ENCODE measurements around the gene ZNF552. TPM values are rescaled to one million over a fixed set of nuclear protein-coding genes. Genes with fewer than 3 reads are reported as not detected.
A peak's percentile ranks its signal among the peaks of the same experiment; 100 is the strongest.

Gene ZNF552
- total and polyA plus RNA-seq, 2 of the 4 experiments (the other 2 are of a cell fraction) = 2.8 to 4.7 TPM

DNA sequence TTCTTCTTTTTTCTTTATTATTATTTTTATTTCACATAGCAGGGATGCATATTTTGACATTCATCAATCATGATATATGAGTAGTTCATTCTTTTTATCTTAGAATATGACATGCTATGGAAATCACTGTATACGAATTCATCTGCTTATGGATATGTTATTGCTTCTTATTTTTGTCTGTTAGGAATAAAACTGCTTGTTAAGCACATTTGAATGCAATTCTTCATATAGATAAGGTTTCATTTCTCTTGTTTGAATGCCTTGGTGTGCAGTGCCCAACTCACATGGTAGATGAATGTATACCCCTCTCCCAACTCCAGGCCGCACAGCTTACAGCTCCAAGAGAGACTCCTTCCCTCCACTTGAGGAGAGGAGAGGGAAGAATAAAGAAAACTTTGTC is 56.8 kb downstream of the ZNF552 start:
- H4K20me1 ChIP-seq (ENCODE audit: insufficient read depth, low read length) = no peaks in the 10 kb centered on the region
- no TSS peak for BruUV-seq (replicated peaks)
- peaks cover 28% of the 10 kb centered on the region for H3K9me3 ChIP-seq (ENCODE audit: control insufficient read depth, insufficient read depth, low read length)
- no peak overlapping the region for H3K4me2 ChIP-seq (ENCODE audit: low read depth, low read length)
- H3K56ac ChIP-seq (ENCODE audit: extremely low read depth, insufficient read depth, low read length) = no peak overlapping the region
- no peak overlapping the region for H4K91ac ChIP-seq (ENCODE audit: insufficient read depth, low read depth, low read length)
- H3K79me1 ChIP-seq (ENCODE audit: low read depth in 1 of 2, low read length in 2 of 2) = peaks cover 20 to 26% of the 10 kb centered on the region in 2 experiments
- H3K14ac ChIP-seq (replicated peaks; ENCODE audit: low read depth, low read length) = no peak overlapping the region
- H2BK120ac ChIP-seq (ENCODE audit: low read depth, low read length) = no peak overlapping the region
- no peaks in the 10 kb centered on the region for H3K27me3 ChIP-seq (ENCODE audit: control insufficient read depth, insufficient read depth, low read length)
- ChIA-PET POLR2A (ENCODE audit: unreplicated experiment) (no interaction called here), CTCF (no interaction called here)
- no peak overlapping the region for H3K4ac ChIP-seq (ENCODE audit: low read depth, low read length)
- dilution Hi-C loops (cut with HindIII; ENCODE audit: low sequenced_read_pairs, unreplicated experiment) (no loop called here), in situ Hi-C loops (cut with MboI; ENCODE audit: low sequenced_read_pairs) (no loop called here), intact Hi-C loops (cut with micrococcal nuclease) (no loop called here)
- peaks cover 53% of the 10 kb centered on the region for H3K36me3 ChIP-seq (ENCODE audit: control insufficient read depth, insufficient read depth, low read length)
- no peak overlapping the region for H2BK20ac ChIP-seq (ENCODE audit: low read depth, low read length)
- no peak overlapping the region for H2AK5ac ChIP-seq (ENCODE audit: low read depth, low read length)
- no peak overlapping the region for H2BK15ac ChIP-seq (ENCODE audit: low read depth, low read length)
- no peak overlapping the region for H3K27ac ChIP-seq (ENCODE audit: insufficient read depth, low read length)
- peaks cover 3% of the 10 kb centered on the region; the same call in 1 of the 2 replicates for H3K9me1 ChIP-seq (ENCODE audit: insufficient read depth, low read length)
- no CpG with 5 or more reads among the region's 2 CpGs for WGBS, 2 experiments (ENCODE audit: extremely low coverage in 2 of 2, insufficient read length in 1 of 2)
- H2AK9ac ChIP-seq (replicated peaks; ENCODE audit: low read depth, low read length, poor library complexity) = no peak overlapping the region
- H4K5ac ChIP-seq (ENCODE audit: low read depth, low read length) = no peak overlapping the region
- no peaks in the 10 kb centered on the region for H3K4me1 ChIP-seq (ENCODE audit: control insufficient read depth, insufficient read depth, low read length)
- no peak overlapping the region for H3K18ac ChIP-seq (ENCODE audit: low read depth, low read length)
- H3K9ac ChIP-seq (ENCODE audit: low read depth, low read length) = no peak overlapping the region
- no peak for DNase-seq
- H2AFZ ChIP-seq (replicated peaks; ENCODE audit: low read length, poor library complexity) = no peak overlapping the region
- H3K4me3 ChIP-seq (ENCODE audit: insufficient read depth, low read depth, low read length) = no peak overlapping the region
- H3K23ac ChIP-seq (ENCODE audit: low read depth, low read length) = no peak overlapping the region
- no peak overlapping the region for H4K8ac ChIP-seq (ENCODE audit: low read depth in 2 of 2, low read length in 2 of 2)
- H2BK5ac ChIP-seq (ENCODE audit: low read depth, low read length, poor library complexity, severe bottlenecking) = no peak overlapping the region
- ATAC-seq (ENCODE audit: low read depth) = no peak
- TF ChIP-seq, protein P1, sequence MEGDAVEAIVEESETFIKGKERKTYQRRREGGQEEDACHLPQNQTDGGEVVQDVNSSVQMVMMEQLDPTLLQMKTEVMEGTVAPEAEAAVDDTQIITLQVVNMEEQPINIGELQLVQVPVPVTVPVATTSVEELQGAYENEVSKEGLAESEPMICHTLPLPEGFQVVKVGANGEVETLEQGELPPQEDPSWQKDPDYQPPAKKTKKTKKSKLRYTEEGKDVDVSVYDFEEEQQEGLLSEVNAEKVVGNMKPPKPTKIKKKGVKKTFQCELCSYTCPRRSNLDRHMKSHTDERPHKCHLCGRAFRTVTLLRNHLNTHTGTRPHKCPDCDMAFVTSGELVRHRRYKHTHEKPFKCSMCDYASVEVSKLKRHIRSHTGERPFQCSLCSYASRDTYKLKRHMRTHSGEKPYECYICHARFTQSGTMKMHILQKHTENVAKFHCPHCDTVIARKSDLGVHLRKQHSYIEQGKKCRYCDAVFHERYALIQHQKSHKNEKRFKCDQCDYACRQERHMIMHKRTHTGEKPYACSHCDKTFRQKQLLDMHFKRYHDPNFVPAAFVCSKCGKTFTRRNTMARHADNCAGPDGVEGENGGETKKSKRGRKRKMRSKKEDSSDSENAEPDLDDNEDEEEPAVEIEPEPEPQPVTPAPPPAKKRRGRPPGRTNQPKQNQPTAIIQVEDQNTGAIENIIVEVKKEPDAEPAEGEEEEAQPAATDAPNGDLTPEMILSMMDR (conservative IDR thresholded peaks at IDR 0.05; ENCODE audit: low read depth, low read length) = no peak
- TF ChIP-seq, protein P2, sequence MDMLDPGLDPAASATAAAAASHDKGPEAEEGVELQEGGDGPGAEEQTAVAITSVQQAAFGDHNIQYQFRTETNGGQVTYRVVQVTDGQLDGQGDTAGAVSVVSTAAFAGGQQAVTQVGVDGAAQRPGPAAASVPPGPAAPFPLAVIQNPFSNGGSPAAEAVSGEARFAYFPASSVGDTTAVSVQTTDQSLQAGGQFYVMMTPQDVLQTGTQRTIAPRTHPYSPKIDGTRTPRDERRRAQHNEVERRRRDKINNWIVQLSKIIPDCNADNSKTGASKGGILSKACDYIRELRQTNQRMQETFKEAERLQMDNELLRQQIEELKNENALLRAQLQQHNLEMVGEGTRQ (IDR thresholded peaks at IDR 0.05; ENCODE audit: low read depth, low read length) = no peak
- TF ChIP-seq MXI1 (IDR thresholded peaks at IDR 0.05; ENCODE audit: borderline replicate concordance, low read depth, low read length) (no peak), MAFK (IDR thresholded peaks at IDR 0.05; ENCODE audit: low read depth, low read length) (peak; percentile 60)

Other genes starting within 250 kb of the ZNF552 start
- gene ZNF416, start 236.0 kb downstream of the ZNF552 start, total RNA-seq (2012; rRNA removed) = 6.1 and 8.1 TPM in 2 replicates
- 2.3 and 2.6 TPM in 2 replicates for gene ZNF416, start 236.0 kb downstream of the ZNF552 start, polyA plus RNA-seq (2012; rRNA removed)
- 9.2 and 11.8 TPM in 2 replicates for gene ZIK1, start 230.8 kb downstream of the ZNF552 start, total RNA-seq (2012; rRNA removed)
- gene ZIK1, start 230.8 kb downstream of the ZNF552 start, polyA plus RNA-seq (2012; rRNA removed) = 3.5 and 4.1 TPM in 2 replicates
- gene ZNF530, start 215.0 kb downstream of the ZNF552 start, total RNA-seq (2012; rRNA removed) = 4.4 and 6.6 TPM in 2 replicates
- gene ZNF530, start 215.0 kb downstream of the ZNF552 start, polyA plus RNA-seq (2012; rRNA removed) = 2.9 and 3.0 TPM in 2 replicates
- 31.0 and 31.1 TPM in 2 replicates for gene ZNF134, start 200.7 kb downstream of the ZNF552 start, total RNA-seq (2012; rRNA removed)
- gene ZNF134, start 200.7 kb downstream of the ZNF552 start, polyA plus RNA-seq (2012; rRNA removed) = 6.0 and 6.2 TPM in 2 replicates
- gene ZNF211, start 181.7 kb downstream of the ZNF552 start, total RNA-seq (2012; rRNA removed) = 9.2 and 13.1 TPM in 2 replicates
- 6.5 and 8.7 TPM in 2 replicates for gene ZNF211, start 181.7 kb downstream of the ZNF552 start, polyA plus RNA-seq (2012; rRNA removed)
- not detected in 2 replicates for gene ZSCAN4, start 146.0 kb downstream of the ZNF552 start, total RNA-seq (2012; rRNA removed)
- not detected in 2 replicates for gene ZSCAN4, start 146.0 kb downstream of the ZNF552 start, polyA plus RNA-seq (2012; rRNA removed)
- gene ZNF551, start 132.9 kb downstream of the ZNF552 start, total RNA-seq (2012; rRNA removed) = 13.9 and 14.7 TPM in 2 replicates
- gene ZNF551, start 132.9 kb downstream of the ZNF552 start, polyA plus RNA-seq (2012; rRNA removed) = 2.6 and 3.3 TPM in 2 replicates
- 1.9 and 2.9 TPM in 2 replicates for gene ZNF154, start 105.7 kb downstream of the ZNF552 start, total RNA-seq (2012; rRNA removed)
- 1.5 and 2.2 TPM in 2 replicates for gene ZNF154, start 105.7 kb downstream of the ZNF552 start, polyA plus RNA-seq (2012; rRNA removed)
- 13.3 and 14.9 TPM in 2 replicates for gene ZNF671, start 87.3 kb downstream of the ZNF552 start, total RNA-seq (2012; rRNA removed)
- gene ZNF671, start 87.3 kb downstream of the ZNF552 start, polyA plus RNA-seq (2012; rRNA removed) = 3.1 and 4.1 TPM in 2 replicates
- gene ZNF776, start 68.1 kb downstream of the ZNF552 start, total RNA-seq (2012; rRNA removed) = 14.3 and 15.8 TPM in 2 replicates
- 3.3 and 4.3 TPM in 2 replicates for gene ZNF776, start 68.1 kb downstream of the ZNF552 start, polyA plus RNA-seq (2012; rRNA removed)
- gene ZNF586, start 45.2 kb downstream of the ZNF552 start, total RNA-seq (2012; rRNA removed) = 17.2 and 18.6 TPM in 2 replicates
- gene ZNF586, start 45.2 kb downstream of the ZNF552 start, polyA plus RNA-seq (2012; rRNA removed) = 5.5 and 5.6 TPM in 2 replicates
- 32.2 and 33.9 TPM in 2 replicates for gene ZNF587B, start 15.4 kb upstream of the ZNF552 start, total RNA-seq (2012; rRNA removed)
- 2.5 and 3.7 TPM in 2 replicates for gene ZNF587B, start 15.4 kb upstream of the ZNF552 start, polyA plus RNA-seq (2012; rRNA removed)
- gene ZNF587, start 34.9 kb upstream of the ZNF552 start, total RNA-seq (2012; rRNA removed) = 32.5 and 43.7 TPM in 2 replicates
- 11.2 and 14.0 TPM in 2 replicates for gene ZNF587, start 34.9 kb upstream of the ZNF552 start, polyA plus RNA-seq (2012; rRNA removed)
- 5.9 and 6.9 TPM in 2 replicates for gene ZNF814, start 74.1 kb upstream of the ZNF552 start, total RNA-seq (2012; rRNA removed)
- gene ZNF814, start 74.1 kb upstream of the ZNF552 start, polyA plus RNA-seq (2012; rRNA removed) = 3.9 and 4.5 TPM in 2 replicates
- gene ZNF417, start 101.7 kb upstream of the ZNF552 start, total RNA-seq (2012; rRNA removed) = 20.8 and 23.1 TPM in 2 replicates
- 3.1 and 4.0 TPM in 2 replicates for gene ZNF417, start 101.7 kb upstream of the ZNF552 start, polyA plus RNA-seq (2012; rRNA removed)
- gene ZNF418, start 120.5 kb upstream of the ZNF552 start, total RNA-seq (2012; rRNA removed) = 3.4 and 4.2 TPM in 2 replicates
- gene ZNF418, start 120.5 kb upstream of the ZNF552 start, polyA plus RNA-seq (2012; rRNA removed) = 1.0 and 2.1 TPM in 2 replicates
- 6.1 and 7.0 TPM in 2 replicates for gene ZNF256, start 132.8 kb upstream of the ZNF552 start, total RNA-seq (2012; rRNA removed)
- gene ZNF256, start 132.8 kb upstream of the ZNF552 start, polyA plus RNA-seq (2012; rRNA removed) = 2.3 and 3.0 TPM in 2 replicates
- gene C19orf18, start 159.6 kb upstream of the ZNF552 start, total RNA-seq (2012; rRNA removed) = not detected in 2 replicates
- 0.15 TPM in 1 of 2 replicates, not detected in the other for gene C19orf18, start 159.6 kb upstream of the ZNF552 start, polyA plus RNA-seq (2012; rRNA removed)
- 9.0 and 9.4 TPM in 2 replicates for gene ZNF606, start 187.9 kb upstream of the ZNF552 start, total RNA-seq (2012; rRNA removed)
- 2.6 and 4.3 TPM in 2 replicates for gene ZNF606, start 187.9 kb upstream of the ZNF552 start, polyA plus RNA-seq (2012; rRNA removed)
- not detected in 2 replicates for gene ZSCAN1, start 219.1 kb upstream of the ZNF552 start, total RNA-seq (2012; rRNA removed)
- gene ZSCAN1, start 219.1 kb upstream of the ZNF552 start, polyA plus RNA-seq (2012; rRNA removed) = 0.14 TPM in 1 of 2 replicates, not detected in the other
- 1.9 and 2.7 TPM in 2 replicates for gene ZNF135, start 244.4 kb upstream of the ZNF552 start, total RNA-seq (2012; rRNA removed)
- gene ZNF135, start 244.4 kb upstream of the ZNF552 start, polyA plus RNA-seq (2012; rRNA removed) = 2.4 and 2.7 TPM in 2 replicates

Measured in IMR-90 (cell line).